HG02943 (cell line): ENCODE data around the gene PNPLA4.

Source experiments
- ATAC-seq: cut with Tn5 transposase; IDR thresholded peaks from one replicate; pipeline ENCODE4 v1.9.1; 2021; ENCODE audit warnings: mild to moderate bottlenecking, low read depth, moderate library complexity; ENCODE audit not compliant: unreplicated experiment

PNPLA4 gene

GRCh38 chrX:7927259-7928167 is at the start of gene PNPLA4:
Gene PNPLA4, minus strand, starts transcription at chrX:7927413. Its CDS starts 1,294 bp downstream, at chrX:7926119.
- ATAC-seq: peak; percentile 91

GRCh38 chrX:7972586-7972985 is 45.4 kb upstream of the PNPLA4 start:
- no peak for ATAC-seq

GRCh38 chrX:7970428-7970827 is 43.2 kb upstream of the PNPLA4 start:
- no peak for ATAC-seq

GRCh38 chrX:7965436-7965835 is 38.2 kb upstream of the PNPLA4 start:
- ATAC-seq: no peak

GRCh38 chrX:7960246-7960645 is 33.0 kb upstream of the PNPLA4 start:
- ATAC-seq: no peak

GRCh38 chrX:7953446-7953845 is 26.2 kb upstream of the PNPLA4 start:
- ATAC-seq: no peak

- peak; percentile 83 for ATAC-seq
Measured at GRCh38 chrX:7950865-7951264, 23.7 kb upstream of the PNPLA4 start.

GRCh38 chrX:7948483-7948882 is 21.3 kb upstream of the PNPLA4 start:
- ATAC-seq: no peak

GRCh38 chrX:7946960-7947359 is 19.7 kb upstream of the PNPLA4 start:
- ATAC-seq: no peak

GRCh38 chrX:7943600-7944245 is 16.5 kb upstream of the PNPLA4 start:
- no peak for ATAC-seq

GRCh38 chrX:7941390-7942042 is 14.3 kb upstream of the PNPLA4 start:
- no peak for ATAC-seq

GRCh38 chrX:7934026-7934425 is 6.8 kb upstream of the PNPLA4 start:
- no peak for ATAC-seq

GRCh38 chrX:7926914-7927258 is 327 bp downstream of the PNPLA4 start:
- no peak for ATAC-seq

- ATAC-seq: no peak
Measured at GRCh38 chrX:7926501-7926900, 712 bp downstream of the PNPLA4 start.

GRCh38 chrX:7925867-7926472 is 1.2 kb downstream of the PNPLA4 start:
- ATAC-seq: peak; percentile 31

- no peak for ATAC-seq
Measured at GRCh38 chrX:7921750-7922149, 5.5 kb downstream of the PNPLA4 start.

- no peak for ATAC-seq
Measured at GRCh38 chrX:7908821-7909220, 18.4 kb downstream of the PNPLA4 start.

GRCh38 chrX:7904562-7904961 is 22.7 kb downstream of the PNPLA4 start:
- no peak for ATAC-seq

- no peak for ATAC-seq
Measured at GRCh38 chrX:7891928-7892327, 35.3 kb downstream of the PNPLA4 start.

- no peak for ATAC-seq
Measured at GRCh38 chrX:7889680-7890079, 37.5 kb downstream of the PNPLA4 start.

GRCh38 chrX:7889135-7889534 is 38.1 kb downstream of the PNPLA4 start:
- ATAC-seq: peak; percentile 58
